Tibial nerve (tissue), 4 donors: Measurements from ENCODE around the gene MRPS34. TPM values are rescaled to one million over a fixed set of nuclear protein-coding genes. Genes with fewer than 3 reads are reported as not detected.

Experiments
- DNase-seq, 2 donors: peaks; one replicate each; pipeline ENCODE4 v3.0.0-alpha.2; 2019; ENCODE audit warnings: low spot score in 2 of 2
- H3K27ac ChIP-seq, 4 donors: fragments of 200-600 bp; sonication (generic) in 3 of 4; one replicate each; pipeline ENCODE4 v1.5.1; 2017 to 2019; ENCODE audit warnings: mild to moderate bottlenecking in 1 of 4
- H3K27me3 ChIP-seq, 2 donors: fragments of 200-600 bp; sonication (generic) in 1 of 2; one replicate each; pipeline versions ENCODE4 v1.5.1 to v1.6.0; 2017 to 2019
- H3K36me3 ChIP-seq, 3 donors: fragments of 200-600 bp; sonication (generic); one replicate each; pipeline ENCODE4 v1.5.1; 2018 to 2019
- H3K4me1 ChIP-seq, 4 donors: fragments of 200-600 bp; sonication (generic) in 3 of 4; one replicate each; pipeline ENCODE4 v1.5.1; 2017 to 2019
- H3K4me3 ChIP-seq, 4 donors: fragments of 200-600 bp; sonication (generic) in 3 of 4; one replicate each; pipeline ENCODE4 v1.5.1; 2017 to 2019; ENCODE audit warnings: mild to moderate bottlenecking in 1 of 4, moderate library complexity in 1 of 4
- H3K9me3 ChIP-seq, 4 donors: fragments of 200-600 bp; sonication (generic) in 3 of 4; one replicate each; pipeline ENCODE4 v1.5.1; 2017 to 2019
- CTCF ChIP-seq, 5 experiments: fragments of 200-600 bp in 3 of 5; fragments of 450-650 bp in 2 of 5; sonication (generic) in 3 of 5; IDR thresholded peaks; one replicate each; pipeline ENCODE4 v1.5.1; 2016 to 2019; ENCODE audit warnings: antibody characterized with exemption in 5 of 5, mild to moderate bottlenecking in 3 of 5, moderate library complexity in 2 of 5
- EP300 ChIP-seq, 2 donors: sonication (generic); formaldehyde crosslinking; IDR thresholded peaks; one replicate each; pipeline ENCODE4 v1.6.1; 2017; ENCODE audit warnings: antibody characterized with exemption in 2 of 2, mild to moderate bottlenecking in 1 of 2
- POLR2A ChIP-seq, 2 donors: fragments of 450-650 bp; IDR thresholded peaks; one replicate each; pipeline ENCODE4 v1.6.1; 2017; ENCODE audit warnings: antibody characterized with exemption in 2 of 2, mild to moderate bottlenecking in 2 of 2, moderate library complexity in 2 of 2
- WGBS, 2 donors: methylation state at CpG; one replicate each; pipeline ENCODE4 v1.1.5; 2018; 5-methylcytosine and 5-hydroxymethylcytosine counted together
- total RNA-seq, 4 donors: library from RNA; depleted of rRNA; stranded (reverse); fragments of >200 nt; gene quantifications; one replicate each; pipeline ENCODE4 v1.1.0, GENCODE V29; 2016

MRPS34 gene
- total RNA-seq, 4 donors from 2014 or later: 58.1 to 121 (median 81.0) TPM

GRCh38 chr16:1762879-1763520 is 9.9 kb downstream of the MRPS34 start:
- Histone ChIP-seq H3K27ac (no peak overlapping the region), H3K4me3 (no peak overlapping the region), H3K4me1 (peaks cover 0 to 14% (median 0%) of the 10 kb centered on the region in 4 donors), H3K36me3 (peaks cover 2 to 100% (median 30%) of the 10 kb centered on the region in 3 donors), H3K27me3 (no peaks in the 10 kb centered on the region), H3K9me3 (no peaks in the 10 kb centered on the region)
- 79 to 83% methylated on average over 17 to 20 of the region's 24 CpGs for WGBS, 2 donors
- no peak for DNase-seq
- no peak for TF ChIP-seq CTCF (IDR thresholded peaks at IDR 0.05)
- TF ChIP-seq EP300 (IDR thresholded peaks at IDR 0.05): no peak
- no peak for TF ChIP-seq POLR2A (IDR thresholded peaks at IDR 0.05)

- no peaks in the 10 kb centered on the region for H3K27me3 ChIP-seq
- no peak overlapping the region for H3K27ac ChIP-seq
- TF ChIP-seq EP300 (IDR thresholded peaks at IDR 0.05) (no peak), CTCF (IDR thresholded peaks at IDR 0.05) (no peak), POLR2A (IDR thresholded peaks at IDR 0.05) (no peak)
- no peaks in the 10 kb centered on the region for H3K9me3 ChIP-seq
- H3K4me3 ChIP-seq: no peak overlapping the region
- H3K4me1 ChIP-seq: peaks cover 0 to 14% (median 0%) of the 10 kb centered on the region in 4 donors
- H3K36me3 ChIP-seq: peaks cover 2 to 100% (median 30%) of the 10 kb centered on the region in 3 donors
- WGBS, 2 donors: 87 to 89% methylated on average over 22 to 30 of the region's 30 CpGs
- DNase-seq: no peak
Observed at GRCh38 chr16:1762196-1762878, 10.6 kb downstream of the MRPS34 start.

- Histone ChIP-seq H3K27ac (no peak overlapping the region), H3K4me1 (peaks cover 0 to 14% (median 0%) of the 10 kb centered on the region in 4 donors), H3K4me3 (no peak overlapping the region), H3K36me3 (peaks cover 2 to 100% (median 30%) of the 10 kb centered on the region in 3 donors), H3K27me3 (no peaks in the 10 kb centered on the region), H3K9me3 (no peaks in the 10 kb centered on the region)
- TF ChIP-seq POLR2A (IDR thresholded peaks at IDR 0.05) (no peak), EP300 (IDR thresholded peaks at IDR 0.05) (no peak), CTCF (IDR thresholded peaks at IDR 0.05) (no peak)
- no peak for DNase-seq
- 90 to 93% methylated on average over 12 to 15 of the region's 15 CpGs for WGBS, 2 donors
Observed at GRCh38 chr16:1761751-1762150, 11.2 kb downstream of the MRPS34 start.

- 91 to 92% methylated on average over 12 to 15 of the region's 15 CpGs for WGBS, 2 donors
- DNase-seq: no peak
- peaks cover 2 to 100% (median 23%) of the 10 kb centered on the region in 3 donors for H3K36me3 ChIP-seq
Observed at GRCh38 chr16:1760911-1761310, 12.0 kb downstream of the MRPS34 start.

More at GRCh38 chr16:1760911-1761310, 12.0 kb downstream of the MRPS34 start:
- Histone ChIP-seq H3K4me1 (peaks cover 0 to 14% (median 0%) of the 10 kb centered on the region in 4 donors), H3K4me3 (no peak overlapping the region), H3K9me3 (no peaks in the 10 kb centered on the region), H3K27ac (no peak overlapping the region), H3K27me3 (no peaks in the 10 kb centered on the region)
- TF ChIP-seq POLR2A (IDR thresholded peaks at IDR 0.05) (no peak), EP300 (IDR thresholded peaks at IDR 0.05) (no peak), CTCF (IDR thresholded peaks at IDR 0.05) (no peak)
